NCI-H2196 treated with DMSO at 0.1 percent for 48 hours (cell line): Measurements from ENCODE around the gene PAX3.

ENCODE experiments used
- DNase-seq: peaks from one replicate; lab custom pipeline; 2025; ENCODE audit not compliant: unreplicated experiment; lab: John Stamatoyannopoulos, UW

Gene PAX3

DNA sequence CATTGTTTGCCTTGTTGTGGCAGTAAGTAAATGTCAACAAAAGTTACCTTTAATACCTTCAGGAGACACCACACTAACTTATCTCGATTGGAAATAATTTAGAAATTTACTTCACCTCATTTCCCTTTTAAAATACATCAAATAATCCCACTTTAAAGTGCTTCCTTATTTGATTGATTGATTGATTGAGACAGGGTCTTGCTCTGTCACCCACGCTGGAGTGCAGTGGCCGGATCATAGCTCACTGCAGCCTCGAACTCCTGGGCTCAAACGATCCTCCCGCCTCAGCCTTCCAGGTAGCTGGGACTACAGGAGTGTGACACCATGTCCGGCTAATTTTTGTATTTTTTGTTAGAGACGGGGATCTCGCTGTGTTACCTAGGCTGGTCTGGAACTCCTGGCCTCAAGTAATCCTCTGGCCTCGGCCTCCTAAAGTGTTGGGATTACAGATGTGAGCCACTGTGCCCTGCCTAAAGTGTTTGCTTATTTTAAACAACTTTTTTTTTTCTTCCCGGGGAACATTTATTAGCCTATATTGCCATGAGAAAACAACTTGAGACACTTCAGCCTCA is 12.0 kb upstream of the PAX3 start:
- no peak for DNase-seq

GRCh38 chr2:222309766-222310165 is 11.0 kb upstream of the PAX3 start:
- DNase-seq = no peak

DNA sequence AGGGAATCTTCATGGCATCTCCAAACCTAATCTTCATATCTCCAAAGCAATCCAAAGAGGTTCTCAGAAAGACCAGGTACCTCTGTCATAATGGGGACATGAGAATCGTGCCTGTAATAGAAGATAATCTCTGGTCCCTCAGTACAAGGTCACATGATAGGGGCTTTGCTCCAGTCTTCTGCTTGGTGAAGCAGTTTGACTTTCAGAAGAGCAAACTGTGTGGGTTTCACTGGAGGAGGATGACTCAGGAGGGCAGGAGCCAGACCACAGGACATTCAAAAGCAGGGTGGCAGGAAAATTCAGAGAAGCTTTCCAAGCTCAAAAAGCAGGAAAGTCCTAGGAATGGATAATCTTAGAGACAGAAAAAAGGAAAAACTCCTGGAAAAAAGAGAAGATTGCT is 10.6 kb upstream of the PAX3 start:
- no peak for DNase-seq

DNA sequence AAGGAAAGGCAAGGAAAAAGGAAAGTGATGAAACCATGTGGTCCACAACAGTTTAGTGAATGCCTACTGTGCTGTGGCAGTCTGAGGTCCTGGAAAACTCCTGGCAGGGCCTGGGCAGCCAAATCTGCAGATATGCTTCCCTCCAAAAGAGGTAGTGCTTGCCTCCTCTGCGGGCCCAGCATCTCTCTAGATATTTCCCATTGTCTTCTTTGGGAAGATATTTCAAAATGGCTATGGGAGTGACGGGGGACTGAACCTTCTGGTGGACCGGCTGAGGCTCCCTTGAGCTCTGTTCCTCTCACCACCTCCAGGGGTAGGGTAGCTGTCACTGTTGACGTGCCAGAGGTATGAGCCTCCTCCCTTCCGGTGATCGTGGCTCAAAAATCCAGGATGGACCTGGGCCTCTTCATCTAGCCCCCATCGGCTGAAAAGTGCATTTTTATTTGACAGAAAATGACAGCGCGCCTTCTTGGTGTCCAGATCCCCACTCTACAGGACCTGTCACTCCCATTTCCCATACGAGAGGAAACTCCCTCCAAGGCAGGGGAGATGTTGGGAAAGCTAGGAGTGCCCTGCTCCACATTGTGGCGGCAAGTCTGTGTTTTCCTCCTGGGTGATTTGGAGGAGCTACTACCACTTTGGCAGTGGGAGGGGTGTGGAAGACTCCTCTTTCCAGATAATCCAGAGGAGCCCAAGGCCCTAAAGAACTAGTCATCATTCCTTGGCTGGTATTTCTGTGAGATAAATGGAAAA is 9.4 kb upstream of the PAX3 start:
- DNase-seq = no peak

DNA sequence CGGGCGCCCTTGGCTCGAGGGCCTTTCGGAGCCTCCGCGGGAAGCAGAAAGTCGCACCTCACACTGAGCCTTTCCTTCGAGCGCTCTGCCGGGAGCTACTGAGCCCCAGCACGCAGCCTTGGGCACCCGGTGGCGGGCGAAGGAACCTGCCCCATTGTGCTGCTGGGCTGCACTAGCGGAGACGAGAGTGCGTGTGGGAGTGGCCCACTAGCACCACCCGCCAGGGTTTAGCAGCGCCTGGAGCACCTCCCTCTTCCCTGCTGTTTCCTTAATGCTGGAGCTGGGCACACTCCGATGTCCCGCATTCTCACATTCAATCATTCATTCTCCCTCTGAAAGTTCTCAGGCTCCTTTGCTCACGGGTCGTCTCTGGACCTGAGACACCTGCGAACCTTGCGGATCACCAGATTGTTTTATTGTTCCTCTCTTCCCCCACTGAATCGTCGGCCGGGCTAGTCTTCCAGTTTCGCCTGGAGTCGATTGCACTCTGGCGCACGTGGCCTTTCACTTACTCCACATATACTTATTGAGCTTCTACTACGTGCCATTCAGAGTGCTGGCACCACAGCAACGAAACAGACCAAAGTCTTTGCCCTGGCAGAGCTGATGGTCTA is 8.5 kb upstream of the PAX3 start:
- DNase-seq = peak; percentile 45

DNA sequence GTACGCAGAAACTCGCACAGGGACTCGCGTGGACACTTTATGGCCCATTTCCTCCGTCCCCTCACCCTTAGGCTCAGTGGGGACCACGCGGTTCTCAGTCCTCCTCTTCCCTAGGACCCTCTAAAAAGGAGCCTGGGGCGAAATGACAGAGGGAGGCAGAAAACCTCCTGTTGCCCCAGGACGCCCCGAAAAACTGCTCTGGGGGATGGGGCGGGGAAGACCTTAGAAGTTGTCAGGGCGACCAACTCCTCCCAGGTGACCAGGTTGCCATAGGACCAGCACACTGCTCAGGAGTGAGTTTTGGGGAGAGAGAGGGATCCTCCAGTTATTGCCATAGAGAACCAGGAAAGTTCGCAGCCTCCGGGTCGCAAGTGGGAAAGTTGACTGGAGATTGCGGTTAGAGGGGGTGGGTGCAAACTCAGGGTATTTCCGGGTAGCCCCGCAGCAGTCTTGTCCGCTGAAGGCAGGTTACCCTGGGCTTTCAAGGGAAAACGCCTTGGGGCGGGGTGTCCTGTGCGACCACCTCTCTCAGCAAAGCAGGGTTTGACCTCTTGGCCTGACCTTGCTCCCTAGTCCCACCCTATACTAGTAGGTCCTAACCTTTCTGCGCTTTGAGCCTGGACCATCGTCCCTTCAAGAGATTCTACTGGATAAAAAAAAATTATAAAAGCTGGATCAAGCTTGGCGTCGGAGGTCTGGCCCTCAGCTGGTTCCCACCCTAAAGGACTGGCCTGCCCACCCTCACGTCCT is 7.8 kb upstream of the PAX3 start:
- no peak for DNase-seq

GRCh38 chr2:222305516-222306392 is 7.0 kb upstream of the PAX3 start:
- DNase-seq = peak; percentile 23

GRCh38 chr2:222304737-222305515 is 6.1 kb upstream of the PAX3 start:
- DNase-seq = peak; percentile 13

DNA sequence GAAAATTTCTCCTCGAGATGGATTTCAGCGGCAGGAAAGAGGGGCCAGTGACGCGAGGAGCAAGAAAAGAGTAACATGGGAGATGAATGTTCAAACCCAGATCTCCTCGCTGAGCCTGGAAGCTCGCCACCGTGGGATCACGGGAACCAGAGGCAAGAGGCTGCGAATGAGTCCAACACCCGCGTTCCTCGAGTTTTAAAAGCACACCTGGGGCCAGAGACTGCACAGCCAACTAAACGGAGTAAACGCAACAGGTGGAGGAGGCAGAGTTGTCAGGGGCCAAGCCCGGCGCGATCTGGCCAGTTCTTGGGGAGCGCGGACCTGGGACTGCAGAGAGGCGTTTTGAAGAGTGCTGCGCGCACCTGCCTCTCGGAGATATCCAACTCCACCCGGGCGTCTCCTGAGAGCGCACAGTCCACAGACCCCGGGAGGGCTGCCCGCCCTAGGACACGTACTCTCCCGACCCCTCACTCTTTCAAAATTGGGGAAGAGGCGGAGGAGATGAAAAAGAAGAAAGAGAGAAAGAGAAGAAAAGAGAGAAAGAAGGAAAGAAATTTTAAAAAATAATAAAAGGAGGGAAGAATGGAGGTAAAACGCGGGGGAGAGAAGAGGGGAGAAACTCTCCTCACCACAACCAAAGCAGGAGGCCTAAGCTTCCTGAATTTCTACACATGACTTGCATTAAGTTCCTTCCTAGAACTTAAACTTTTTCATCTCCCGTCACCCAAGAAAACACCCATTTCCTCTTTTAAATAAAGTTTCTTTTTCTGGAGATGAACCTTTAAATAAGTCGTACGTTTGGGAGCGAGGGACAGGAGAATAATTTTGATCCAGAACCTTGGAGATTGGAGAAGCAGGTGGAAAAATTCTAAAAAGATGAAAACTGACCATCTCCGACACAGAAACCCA is 5.3 kb upstream of the PAX3 start:
- no peak for DNase-seq

GRCh38 chr2:222303045-222303827 is 4.4 kb upstream of the PAX3 start:
- no peak for DNase-seq

GRCh38 chr2:222302178-222303018 is 3.6 kb upstream of the PAX3 start:
- DNase-seq = no peak

GRCh38 chr2:222301796-222302118 is 3.0 kb upstream of the PAX3 start:
- DNase-seq = no peak

- DNase-seq = no peak
Measured at GRCh38 chr2:222301053-222301795, 2.4 kb upstream of the PAX3 start.

DNA sequence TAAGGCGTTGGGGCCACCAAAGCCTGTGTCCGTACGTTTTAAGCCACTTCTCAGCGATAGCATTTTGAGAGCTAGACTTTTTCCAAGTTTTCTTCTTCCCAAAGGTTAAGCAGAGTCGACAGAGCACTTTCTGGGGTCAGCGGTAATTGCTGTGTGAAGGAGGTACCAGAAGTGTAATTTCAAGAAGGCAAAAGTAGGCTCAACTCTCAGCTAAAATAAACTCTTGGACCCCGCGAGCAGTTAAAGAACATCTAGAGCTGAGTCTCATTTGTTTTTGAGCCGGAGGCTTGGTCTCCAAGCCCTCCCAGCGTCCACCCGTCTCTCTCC is 1.9 kb upstream of the PAX3 start:
- DNase-seq = no peak

DNA sequence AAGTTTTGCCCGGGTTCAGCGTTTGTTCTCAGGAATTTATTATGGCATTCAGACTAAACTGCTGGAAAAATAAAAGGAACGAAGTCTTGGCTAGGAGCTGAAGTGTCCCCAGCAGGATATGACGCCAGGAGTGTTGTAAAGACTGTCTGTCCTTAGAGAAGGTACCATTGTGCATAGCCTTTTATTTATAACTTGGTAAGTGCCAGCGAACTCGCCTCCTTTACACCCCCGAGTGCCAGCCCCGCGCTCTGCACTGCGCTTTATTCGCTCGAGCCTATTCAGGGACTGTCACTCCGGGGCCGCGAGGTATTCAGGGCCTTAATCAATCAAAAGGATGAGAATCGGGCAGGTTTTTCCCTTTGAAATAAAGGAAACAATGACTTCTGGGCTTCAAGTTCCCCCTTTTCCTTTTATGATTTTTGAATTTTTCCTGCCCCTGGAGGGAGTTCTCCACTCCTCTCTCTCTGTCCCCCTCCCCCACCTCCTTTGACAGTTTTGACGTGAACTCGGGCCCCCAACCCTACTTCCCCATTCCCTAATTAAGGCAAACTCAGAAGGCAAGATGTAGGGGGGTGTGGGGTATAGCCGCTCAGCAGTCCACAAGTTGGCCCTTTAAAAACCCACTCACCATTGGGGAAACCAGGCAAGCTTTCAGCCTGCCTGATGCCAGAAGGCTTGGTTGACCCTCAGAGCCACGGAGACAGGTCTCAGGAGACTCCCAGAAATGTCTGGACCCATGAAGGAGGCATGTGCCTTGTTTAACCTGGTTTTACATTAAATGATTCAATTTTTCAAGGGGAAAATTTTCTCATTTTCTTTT is 1.3 kb upstream of the PAX3 start:
- DNase-seq = no peak

DNA sequence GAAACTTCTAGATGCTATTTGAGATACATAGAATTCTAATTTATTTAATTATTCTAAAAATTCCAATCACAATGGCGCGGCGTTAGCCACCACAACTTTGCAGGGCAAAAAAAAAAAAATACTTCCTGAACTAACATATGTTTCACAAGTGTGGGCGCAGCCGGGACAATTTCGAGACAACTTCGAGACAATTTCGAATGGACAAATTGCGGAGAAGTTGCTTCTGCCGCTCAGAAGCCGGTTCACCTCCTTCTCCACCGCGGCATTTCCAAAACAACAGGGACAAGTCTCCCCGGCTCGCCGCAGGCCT is 842 bp downstream of the PAX3 start:
- DNase-seq = no peak
